ENCODE measurements around the gene SIPA1L3. TPM values are rescaled to one million over a fixed set of nuclear protein-coding genes. Genes with fewer than 3 reads are reported as not detected.
"Not testable (repeated sequence)": the region's sequence is repeated elsewhere in the genome, so short reads cannot be mapped to it uniquely, and the experiment has no call there.

SIPA1L3 gene
- total RNA-seq, 1 experiment from 2014 or later: 30.4 TPM

GRCh38 chr19:38021352-38021751, 114.3 kb downstream of the SIPA1L3 start:
- no peak for DNase-seq (ENCODE audit: low read depth)

- peak; percentile 37 for DNase-seq (ENCODE audit: low read depth)
Measured at GRCh38 chr19:38022791-38023670, 116.0 kb downstream of the SIPA1L3 start.

- no peak for DNase-seq (ENCODE audit: low read depth)
Measured at GRCh38 chr19:38023671-38024541, 116.9 kb downstream of the SIPA1L3 start.

GRCh38 chr19:38024992-38025908, 118.2 kb downstream of the SIPA1L3 start:
- DNase-seq (ENCODE audit: low read depth): no peak

GRCh38 chr19:38025909-38026307, 118.9 kb downstream of the SIPA1L3 start:
- no peak for DNase-seq (ENCODE audit: low read depth)

- no peak for DNase-seq (ENCODE audit: low read depth)
Measured at GRCh38 chr19:38028913-38029510, 122.0 kb downstream of the SIPA1L3 start.

- not testable (repeated sequence) for DNase-seq (ENCODE audit: low read depth)
Measured at GRCh38 chr19:38030001-38030400, 123.0 kb downstream of the SIPA1L3 start.

GRCh38 chr19:38030686-38031422, 123.8 kb downstream of the SIPA1L3 start:
- no peak for DNase-seq (ENCODE audit: low read depth)

- DNase-seq (ENCODE audit: low read depth): no peak
Measured at GRCh38 chr19:38031423-38031770, 124.4 kb downstream of the SIPA1L3 start.

GRCh38 chr19:38032151-38032550, 125.1 kb downstream of the SIPA1L3 start:
- no peak for DNase-seq (ENCODE audit: low read depth)

GRCh38 chr19:38032951-38033350, 125.9 kb downstream of the SIPA1L3 start:
- no peak for DNase-seq (ENCODE audit: low read depth)

GRCh38 chr19:38033658-38034491, 126.9 kb downstream of the SIPA1L3 start:
- no peak for DNase-seq (ENCODE audit: low read depth)

- no peak for DNase-seq (ENCODE audit: low read depth)
Measured at GRCh38 chr19:38034492-38034860, 127.5 kb downstream of the SIPA1L3 start.

GRCh38 chr19:38035515-38036495, 128.8 kb downstream of the SIPA1L3 start:
- DNase-seq (ENCODE audit: low read depth): peak; percentile 33

GRCh38 chr19:38036707-38037611, 130.0 kb downstream of the SIPA1L3 start:
- DNase-seq (ENCODE audit: low read depth): peak; percentile 36

GRCh38 chr19:38039966-38040365, 133.0 kb downstream of the SIPA1L3 start:
- DNase-seq (ENCODE audit: low read depth): peak; percentile 95

GRCh38 chr19:38042132-38042531, 135.1 kb downstream of the SIPA1L3 start:
- DNase-seq (ENCODE audit: low read depth): no peak
